Nephron progenitor cell (in vitro differentiated cells): Measurements from ENCODE around the gene YTHDC1.
"Not testable (repeated sequence)": the region's sequence is repeated elsewhere in the genome, so short reads cannot be mapped to it uniquely, and the experiment has no call there.

Experiments used
- DNase-seq: peaks from one replicate; pipeline ENCODE4 v3.0.0; 2021
- H3K27ac Mint-ChIP-seq: 2 replicates; pipeline ENCODE4 v1.8.0; 2021; ENCODE audit warnings: mild to moderate bottlenecking, moderate library complexity, mixed read lengths
- H3K27me3 Mint-ChIP-seq: 2 replicates; pipeline ENCODE4 v1.8.0; 2021; ENCODE audit warnings: mild to moderate bottlenecking, low read depth, mixed read lengths; ENCODE audit not compliant: poor library complexity
- H3K36me3 Mint-ChIP-seq: 2 replicates; pipeline ENCODE4 v1.8.0; 2021; ENCODE audit warnings: low read depth, mixed read lengths
- H3K4me1 Mint-ChIP-seq: 2 replicates; pipeline ENCODE4 v1.8.0; 2021; ENCODE audit warnings: mixed read lengths
- H3K4me3 Mint-ChIP-seq: 2 replicates; pipeline ENCODE4 v1.8.0; 2021; ENCODE audit warnings: mild to moderate bottlenecking, moderate library complexity, mixed read lengths
- H3K9me3 Mint-ChIP-seq: 2 replicates; pipeline ENCODE4 v1.8.0; 2021; ENCODE audit warnings: mild to moderate bottlenecking, moderate library complexity, mixed read lengths
- CTCF ChIP-seq: fragments of 200-600 bp; sonication (generic); IDR thresholded peaks from 2 replicates; pipeline ENCODE4 v1.5.0; 2021; ENCODE audit warnings: antibody characterized with exemption

YTHDC1 gene

GRCh38 chr4:68349649-68350360 is at the start of gene YTHDC1:
YTHDC1 (minus strand) TSS chr4:68350090; CDS start chr4:68349753, 337 bp downstream.
- Mint-ChIP-seq H3K9me3 (no peaks in the 10 kb centered on the region), H3K4me1 (peaks cover 23% of the 10 kb centered on the region), H3K36me3 (peaks cover 20% of the 10 kb centered on the region), H3K27me3 (peaks cover 6% of the 10 kb centered on the region), H3K4me3 (peak within 1 kb of the TSS; percentile 94), H3K27ac (peak within 1 kb of the TSS; percentile 100)
- no peak for TF ChIP-seq CTCF
- DNase-seq: peak; percentile 91

GRCh38 chr4:68399306-68399705 is 49.4 kb upstream of the YTHDC1 start:
- Mint-ChIP-seq H3K4me3 (no peak overlapping the region), H3K27ac (no peak overlapping the region), H3K27me3 (peaks cover 3% of the 10 kb centered on the region), H3K9me3 (no peaks in the 10 kb centered on the region), H3K36me3 (no peaks in the 10 kb centered on the region), H3K4me1 (peaks cover 9% of the 10 kb centered on the region)
- DNase-seq: no peak
- TF ChIP-seq CTCF: no peak

GRCh38 chr4:68396756-68397155 is 46.9 kb upstream of the YTHDC1 start:
- Mint-ChIP-seq H3K4me1 (peaks cover 9% of the 10 kb centered on the region), H3K27ac (no peak overlapping the region), H3K4me3 (no peak overlapping the region), H3K9me3 (no peaks in the 10 kb centered on the region), H3K27me3 (peaks cover 3% of the 10 kb centered on the region), H3K36me3 (no peaks in the 10 kb centered on the region)
- no peak for TF ChIP-seq CTCF
- DNase-seq: no peak

- H3K27me3 Mint-ChIP-seq: peaks cover 3% of the 10 kb centered on the region
- H3K27ac Mint-ChIP-seq: no peak overlapping the region
- H3K4me1 Mint-ChIP-seq: no peaks in the 10 kb centered on the region
- no peak for DNase-seq
- H3K9me3 Mint-ChIP-seq: no peaks in the 10 kb centered on the region
- no peak overlapping the region for H3K4me3 Mint-ChIP-seq
- TF ChIP-seq CTCF: no peak
- H3K36me3 Mint-ChIP-seq: no peaks in the 10 kb centered on the region
Measured at GRCh38 chr4:68391436-68391835, 41.5 kb upstream of the YTHDC1 start.

- DNase-seq: no peak
- H3K9me3 Mint-ChIP-seq: no peaks in the 10 kb centered on the region
- H3K27me3 Mint-ChIP-seq: peaks cover 3% of the 10 kb centered on the region
- H3K4me3 Mint-ChIP-seq: no peak overlapping the region
- H3K27ac Mint-ChIP-seq: no peak overlapping the region
- no peak for TF ChIP-seq CTCF
- no peaks in the 10 kb centered on the region for H3K36me3 Mint-ChIP-seq
- H3K4me1 Mint-ChIP-seq: no peaks in the 10 kb centered on the region
Measured at GRCh38 chr4:68390205-68390935, 40.5 kb upstream of the YTHDC1 start.

- not testable (repeated sequence) for H3K4me1 Mint-ChIP-seq, H3K9me3 Mint-ChIP-seq, H3K4me3 Mint-ChIP-seq, DNase-seq, H3K27me3 Mint-ChIP-seq, H3K27ac Mint-ChIP-seq, H3K36me3 Mint-ChIP-seq
Measured at GRCh38 chr4:68389386-68389913, 39.6 kb upstream of the YTHDC1 start.
